Natural killer cell treated with Interleukin-12 subunit alpha and Interleukin-12 subunit beta and Interleukin-15 and Interleukin-18, amount 100 ng/mL, for 72 hours (primary cell): Measurements from ENCODE around the gene GGA2. TPM values are rescaled to one million over a fixed set of nuclear protein-coding genes. Genes with fewer than 3 reads are reported as not detected.

Experiments
- ATAC-seq, 2 donors: fragments of 150-1000 bp; cut with Tn5 transposase in 1 of 2; sonication (Bioruptor Pico), chemical (Tn5 transposase) in 1 of 2; 2 replicates each; pipeline ENCODE4 v1.10.0; 2021
- DNase-seq: peaks from one replicate; pipeline ENCODE4 v3.0.0; 2022; ENCODE audit warnings: low spot score
- H3K27ac Mint-ChIP-seq, 2 donors: 1 replicate in 1 of 2; 2 replicates in 1 of 2; pipeline ENCODE4 v1.8.0; 2022; ENCODE audit warnings: mixed read lengths in 2 of 2, mild to moderate bottlenecking in 1 of 2, moderate library complexity in 1 of 2
- H3K27me3 Mint-ChIP-seq, 2 donors: 1 replicate in 1 of 2; 2 replicates in 1 of 2; pipeline ENCODE4 v1.8.0; 2022; ENCODE audit warnings: mixed read lengths in 2 of 2
- H3K36me3 Mint-ChIP-seq: one replicate; pipeline ENCODE4 v1.8.0; 2022; ENCODE audit warnings: mixed read lengths
- H3K4me1 Mint-ChIP-seq, 2 donors: 1 replicate in 1 of 2; 2 replicates in 1 of 2; pipeline ENCODE4 v1.8.0; 2022; ENCODE audit warnings: low read depth in 2 of 2, mixed read lengths in 2 of 2, mild to moderate bottlenecking in 1 of 2
- H3K4me3 Mint-ChIP-seq: one replicate; pipeline ENCODE4 v1.8.0; 2022; ENCODE audit warnings: mixed read lengths
- H3K9me3 Mint-ChIP-seq: 2 replicates; pipeline ENCODE4 v1.8.0; 2022; ENCODE audit warnings: mixed read lengths
- total RNA-seq, 2 donors: library from RNA; stranded (reverse); gene quantifications; one replicate each; pipeline ENCODE4 v1.2.3, GENCODE V29; 2022

Gene GGA2
- total RNA-seq, 2 donors from 2014 or later: 61.0 to 97.3 TPM

GRCh38 chr16:23534868-23535860 lies 24.9 kb upstream of the GGA2 start:
- H3K27ac Mint-ChIP-seq: no peak overlapping the region
- no peaks in the 10 kb centered on the region for H3K27me3 Mint-ChIP-seq
- DNase-seq: no peak
- H3K36me3 Mint-ChIP-seq: peaks cover 4% of the 10 kb centered on the region
- no peak for ATAC-seq
- H3K4me1 Mint-ChIP-seq: no peaks in the 10 kb centered on the region
- no peak overlapping the region for H3K4me3 Mint-ChIP-seq
- no peaks in the 10 kb centered on the region for H3K9me3 Mint-ChIP-seq

- Mint-ChIP-seq H3K27me3 (no peaks in the 10 kb centered on the region), H3K9me3 (no peaks in the 10 kb centered on the region), H3K27ac (no peak overlapping the region), H3K4me3 (no peak overlapping the region), H3K36me3 (peaks cover 4% of the 10 kb centered on the region), H3K4me1 (no peaks in the 10 kb centered on the region)
- no peak for DNase-seq
- no peak for ATAC-seq
Observed at GRCh38 chr16:23532448-23532847, 22.2 kb upstream of the GGA2 start.

GRCh38 chr16:23530062-23530461 lies 19.8 kb upstream of the GGA2 start:
- H3K27me3 Mint-ChIP-seq: no peaks in the 10 kb centered on the region
- H3K9me3 Mint-ChIP-seq: no peaks in the 10 kb centered on the region
- DNase-seq: no peak
- H3K36me3 Mint-ChIP-seq: peaks cover 4% of the 10 kb centered on the region
- no peak for ATAC-seq
- no peaks in the 10 kb centered on the region for H3K4me1 Mint-ChIP-seq
- no peak overlapping the region for H3K27ac Mint-ChIP-seq
- no peak overlapping the region for H3K4me3 Mint-ChIP-seq

- Mint-ChIP-seq H3K27me3 (no peaks in the 10 kb centered on the region), H3K9me3 (no peaks in the 10 kb centered on the region), H3K27ac (no peak overlapping the region), H3K36me3 (peaks cover 4% of the 10 kb centered on the region), H3K4me3 (no peak overlapping the region), H3K4me1 (no peaks in the 10 kb centered on the region)
- DNase-seq (no peak), ATAC-seq (no peak)
Observed at GRCh38 chr16:23528644-23529310, 18.5 kb upstream of the GGA2 start.

- no peak for DNase-seq
- Mint-ChIP-seq H3K36me3 (peaks cover 5% of the 10 kb centered on the region), H3K27me3 (no peaks in the 10 kb centered on the region), H3K4me3 (no peak overlapping the region), H3K9me3 (no peaks in the 10 kb centered on the region), H3K27ac (no peak overlapping the region), H3K4me1 (no peaks in the 10 kb centered on the region)
- no peak for ATAC-seq
Observed at GRCh38 chr16:23527961-23528643, 17.8 kb upstream of the GGA2 start.

GRCh38 chr16:23524886-23525285 lies 14.6 kb upstream of the GGA2 start:
- Mint-ChIP-seq H3K4me1 (no peaks in the 10 kb centered on the region), H3K4me3 (no peak overlapping the region), H3K27ac (no peak overlapping the region), H3K27me3 (no peaks in the 10 kb centered on the region), H3K9me3 (no peaks in the 10 kb centered on the region), H3K36me3 (peaks cover 10% of the 10 kb centered on the region)
- DNase-seq (no peak), ATAC-seq (no peak)

- no peaks in the 10 kb centered on the region for H3K9me3 Mint-ChIP-seq
- H3K36me3 Mint-ChIP-seq: peaks cover 10% of the 10 kb centered on the region
- no peaks in the 10 kb centered on the region for H3K4me1 Mint-ChIP-seq
- H3K27me3 Mint-ChIP-seq: no peaks in the 10 kb centered on the region
- ATAC-seq (no peak), DNase-seq (no peak)
- peak overlapping the region in 1 of 2 donors; percentile 19 for H3K27ac Mint-ChIP-seq
- no peak overlapping the region for H3K4me3 Mint-ChIP-seq
Observed at GRCh38 chr16:23523876-23524385, 13.6 kb upstream of the GGA2 start.

- DNase-seq (no peak), ATAC-seq (no peak)
- Mint-ChIP-seq H3K9me3 (no peaks in the 10 kb centered on the region), H3K4me3 (no peak overlapping the region), H3K36me3 (peaks cover 10% of the 10 kb centered on the region), H3K27me3 (no peaks in the 10 kb centered on the region), H3K27ac (no peak overlapping the region), H3K4me1 (no peaks in the 10 kb centered on the region)
Observed at GRCh38 chr16:23523321-23523720, 13.0 kb upstream of the GGA2 start.

- ATAC-seq (no peak), DNase-seq (no peak)
- Mint-ChIP-seq H3K9me3 (no peaks in the 10 kb centered on the region), H3K4me3 (no peak overlapping the region), H3K4me1 (no peaks in the 10 kb centered on the region), H3K36me3 (peaks cover 10% of the 10 kb centered on the region), H3K27me3 (no peaks in the 10 kb centered on the region), H3K27ac (no peak overlapping the region)
Observed at GRCh38 chr16:23521965-23522364, 11.7 kb upstream of the GGA2 start.

- Mint-ChIP-seq H3K36me3 (peaks cover 10% of the 10 kb centered on the region), H3K9me3 (no peaks in the 10 kb centered on the region), H3K27me3 (no peaks in the 10 kb centered on the region), H3K27ac (no peak overlapping the region), H3K4me3 (no peak overlapping the region), H3K4me1 (peaks cover 3 to 5% of the 10 kb centered on the region in 2 donors)
- ATAC-seq: no peak
- no peak for DNase-seq
Observed at GRCh38 chr16:23521037-23521743, 10.9 kb upstream of the GGA2 start.

GRCh38 chr16:23520500-23520899 lies 10.2 kb upstream of the GGA2 start:
- no peak for ATAC-seq
- DNase-seq: no peak
- H3K36me3 Mint-ChIP-seq: peaks cover 10% of the 10 kb centered on the region

GRCh38 chr16:23519282-23519681 lies 9.0 kb upstream of the GGA2 start:
- ATAC-seq: no peak
- no peaks in the 10 kb centered on the region for H3K27me3 Mint-ChIP-seq

More at GRCh38 chr16:23520500-23520899, 10.2 kb upstream of the GGA2 start:
- Mint-ChIP-seq H3K9me3 (no peaks in the 10 kb centered on the region), H3K4me3 (no peak overlapping the region), H3K27me3 (no peaks in the 10 kb centered on the region), H3K4me1 (peaks cover 6 to 10% of the 10 kb centered on the region in 2 donors), H3K27ac (no peak overlapping the region)

GRCh38 chr16:23518435-23518891 lies 8.2 kb upstream of the GGA2 start:
- H3K36me3 Mint-ChIP-seq: peaks cover 7% of the 10 kb centered on the region
- no peaks in the 10 kb centered on the region for H3K9me3 Mint-ChIP-seq
- no peaks in the 10 kb centered on the region for H3K27me3 Mint-ChIP-seq
- H3K4me1 Mint-ChIP-seq: peaks cover 11 to 22% of the 10 kb centered on the region in 2 donors
- H3K4me3 Mint-ChIP-seq: no peak overlapping the region
- ATAC-seq (no peak), DNase-seq (no peak)
- H3K27ac Mint-ChIP-seq: no peak overlapping the region

More at GRCh38 chr16:23519282-23519681, 9.0 kb upstream of the GGA2 start:
- Mint-ChIP-seq H3K9me3 (no peaks in the 10 kb centered on the region), H3K4me1 (peaks cover 11 to 22% of the 10 kb centered on the region in 2 donors), H3K4me3 (no peak overlapping the region), H3K27ac (no peak overlapping the region), H3K36me3 (peaks cover 10% of the 10 kb centered on the region)
- no peak for DNase-seq
